IPS-11a (cell line): ENCODE data around the gene VWA2.
A peak's percentile ranks its signal among the peaks of the same experiment; 100 is the strongest.

Source experiments
- H3K4me3 ChIP-seq: one replicate; pipeline ENCODE4 v1.5.1; 2013; ENCODE audit warnings: low read depth, low read length, control low read depth

Gene VWA2

GRCh38 chr10:114295393-114295792 lies 56.3 kb downstream of the VWA2 start:
- H3K4me3 ChIP-seq = no peak overlapping the region

GRCh38 chr10:114297136-114297705 lies 58.2 kb downstream of the VWA2 start:
- H3K4me3 ChIP-seq = no peak overlapping the region

GRCh38 chr10:114300036-114300645 lies 61.1 kb downstream of the VWA2 start:
- H3K4me3 ChIP-seq = no peak overlapping the region

- H3K4me3 ChIP-seq = no peak overlapping the region
Measured at GRCh38 chr10:114301177-114301576, 62.1 kb downstream of the VWA2 start.

- no peak overlapping the region for H3K4me3 ChIP-seq
Measured at GRCh38 chr10:114301951-114302710, 63.1 kb downstream of the VWA2 start.

GRCh38 chr10:114303556-114303955 lies 64.5 kb downstream of the VWA2 start:
- no peak overlapping the region for H3K4me3 ChIP-seq

GRCh38 chr10:114304017-114304570 lies 65.0 kb downstream of the VWA2 start:
- peak overlapping the region; percentile 66 for H3K4me3 ChIP-seq

- peak overlapping the region; percentile 66 for H3K4me3 ChIP-seq
Measured at GRCh38 chr10:114304571-114305421, 65.7 kb downstream of the VWA2 start.

- no peak overlapping the region for H3K4me3 ChIP-seq
Measured at GRCh38 chr10:114305521-114305925, 66.5 kb downstream of the VWA2 start.

- H3K4me3 ChIP-seq = no peak overlapping the region
Measured at GRCh38 chr10:114306116-114306973, 67.3 kb downstream of the VWA2 start.

GRCh38 chr10:114307731-114308130 lies 68.7 kb downstream of the VWA2 start:
- H3K4me3 ChIP-seq = no peak overlapping the region

GRCh38 chr10:114308531-114309363 lies 69.7 kb downstream of the VWA2 start:
- H3K4me3 ChIP-seq = no peak overlapping the region

- no peak overlapping the region for H3K4me3 ChIP-seq
Measured at GRCh38 chr10:114309364-114309651, 70.3 kb downstream of the VWA2 start.

- no peak overlapping the region for H3K4me3 ChIP-seq
Measured at GRCh38 chr10:114310346-114310745, 71.3 kb downstream of the VWA2 start.

- no peak overlapping the region for H3K4me3 ChIP-seq
Measured at GRCh38 chr10:114311023-114311422, 72.0 kb downstream of the VWA2 start.

GRCh38 chr10:114311496-114312209 lies 72.6 kb downstream of the VWA2 start:
- H3K4me3 ChIP-seq = no peak overlapping the region

GRCh38 chr10:114313139-114313538 lies 74.1 kb downstream of the VWA2 start:
- no peak overlapping the region for H3K4me3 ChIP-seq

- no peak overlapping the region for H3K4me3 ChIP-seq
Measured at GRCh38 chr10:114313866-114314265, 74.8 kb downstream of the VWA2 start.
